B cell (primary cell): ENCODE measurements around the gene VPS13A. TPM values are rescaled to one million over a fixed set of nuclear protein-coding genes. Genes with fewer than 3 reads are reported as not detected.
"Not testable (repeated sequence)": the region's sequence is repeated elsewhere in the genome, so short reads cannot be mapped to it uniquely, and the experiment has no call there.

ENCODE experiments used
- ATAC-seq: fragments of 200-7000 bp; cut with Tn5 transposase; one replicate; pipeline ENCODE4 v1.10.0; 2021; ENCODE audit warnings: low read depth, mild to moderate bottlenecking, moderate number of reproducible peaks, moderate library complexity
- CTCF ChIA-PET: fragments of 350-600 bp; sonication (Branson Sonifier 250); formaldehyde crosslinking; loops from one replicate; lab custom pipeline; 2021; ENCODE audit warnings: antibody characterized with exemption, inconsistent platforms; lab: Charles Lee
- POLR2A ChIA-PET: fragments of 350-600 bp; sonication (Branson Sonifier 250); formaldehyde crosslinking; loops from one replicate; lab custom pipeline; 2021; ENCODE audit warnings: antibody characterized with exemption; lab: Charles Lee
- DNase-seq: peaks from one replicate; pipeline ENCODE4 v3.0.0; 2013
- H2AFZ ChIP-seq: 2 replicates; pipeline ENCODE4 v1.6.1; 2012; ENCODE audit warnings: mild to moderate bottlenecking, low read depth, low read length; ENCODE audit not compliant: insufficient read depth, poor library complexity, severe bottlenecking
- H3K27ac ChIP-seq, 2 donors: 1 replicate in 1 of 2; 2 replicates in 1 of 2; pipeline ENCODE4 v1.5.1; 2012 to 2013; ENCODE audit warnings: low read length in 2 of 2, mild to moderate bottlenecking in 2 of 2, moderate library complexity in 1 of 2
- H3K27me3 ChIP-seq, 4 experiments: fragments of 200-600 bp in 1 of 4; sonication (generic) in 1 of 4; replicated peaks in 1 of 4; 1 replicate in 2 of 4; 2 replicates in 2 of 4; pipeline versions ENCODE4 v1.6.1 to v1.7.0; 2013 to 2016; ENCODE audit warnings: low read length in 3 of 4, mild to moderate bottlenecking in 2 of 4, mixed read lengths in 1 of 4, moderate library complexity in 1 of 4; ENCODE audit not compliant: insufficient read depth in 4 of 4, control insufficient read depth in 3 of 4; ENCODE audit errors: control extremely low read depth in 1 of 4
- H3K36me3 ChIP-seq, 2 experiments: replicated peaks in 1 of 2; 1 replicate in 1 of 2; 2 replicates in 1 of 2; pipeline versions ENCODE4 v1.6.1 to v1.7.1; 2013; ENCODE audit warnings: low read length in 1 of 2; ENCODE audit not compliant: insufficient read depth in 2 of 2, control insufficient read depth in 1 of 2; ENCODE audit errors: control extremely low read depth in 1 of 2, extremely low read depth in 1 of 2
- H3K4me1 ChIP-seq, 2 donors: fragments of 200-600 bp in 1 of 2; sonication (generic) in 1 of 2; 1 replicate in 1 of 2; 2 replicates in 1 of 2; pipeline versions ENCODE4 v1.5.1 to v1.6.1; 2013 to 2017; ENCODE audit warnings: low read length in 2 of 2; ENCODE audit not compliant: control insufficient read depth in 2 of 2, insufficient read depth in 2 of 2
- H3K4me2 ChIP-seq: replicated peaks from 2 replicates; pipeline ENCODE3; 2012; ENCODE audit warnings: mild to moderate bottlenecking, low read depth, low read length; ENCODE audit not compliant: poor library complexity, severe bottlenecking
- H3K4me3 ChIP-seq, 5 experiments: fragments of 200-600 bp in 1 of 5; sonication (generic) in 1 of 5; 1 replicate in 3 of 5; 2 replicates in 2 of 5; pipeline versions ENCODE4 v1.5.1 to v1.7.0; 2011 to 2016; ENCODE audit warnings: low read length in 4 of 5, mild to moderate bottlenecking in 4 of 5, low read depth in 2 of 5, control low read depth in 1 of 5, moderate library complexity in 1 of 5; ENCODE audit not compliant: insufficient read depth in 1 of 5; ENCODE audit errors: control extremely low read depth in 1 of 5, extremely low read depth in 1 of 5
- H3K79me2 ChIP-seq: fragments of 200-600 bp; sonication (generic); one replicate; pipeline ENCODE4 v1.6.0; 2016; ENCODE audit warnings: low read length; ENCODE audit not compliant: control insufficient read depth, insufficient read depth
- H3K9ac ChIP-seq: fragments of 200-600 bp; sonication (generic); 2 replicates; pipeline ENCODE4 v1.6.1; 2017; ENCODE audit warnings: mild to moderate bottlenecking, low read length, moderate library complexity
- H3K9me3 ChIP-seq, 3 donors: one replicate each; pipeline versions ENCODE4 v1.6.1 to v1.7.1; 2013; ENCODE audit warnings: low read length in 2 of 3; ENCODE audit not compliant: control insufficient read depth in 2 of 3, insufficient read depth in 1 of 3; ENCODE audit errors: control extremely low read depth in 1 of 3
- H4K20me1 ChIP-seq: 2 replicates; pipeline ENCODE4 v1.6.0; 2012; ENCODE audit warnings: mild to moderate bottlenecking, low read length; ENCODE audit not compliant: insufficient read depth, control insufficient read depth, poor library complexity, severe bottlenecking
- H3K27ac Mint-ChIP-seq: one replicate; pipeline ENCODE4 v1.8.0; 2021; ENCODE audit warnings: mixed read lengths
- H3K27me3 Mint-ChIP-seq: one replicate; pipeline ENCODE4 v1.8.0; 2021; ENCODE audit warnings: mixed read lengths
- H3K4me1 Mint-ChIP-seq: one replicate; pipeline ENCODE4 v1.8.0; 2021; ENCODE audit warnings: mixed read lengths
- H3K4me3 Mint-ChIP-seq: one replicate; pipeline ENCODE4 v1.8.0; 2021; ENCODE audit warnings: mixed read lengths
- H3K9me3 Mint-ChIP-seq: one replicate; pipeline ENCODE4 v1.8.0; 2022; ENCODE audit warnings: mixed read lengths; ENCODE audit not compliant: insufficient read depth
- CTCF ChIP-seq: fragments of 200-600 bp; IDR thresholded peaks from one replicate; pipeline ENCODE4 v1.8.0; 2022; ENCODE audit warnings: antibody characterized with exemption, mild to moderate bottlenecking
- EZH2 ChIP-seq: IDR thresholded peaks from 2 replicates; pipeline ENCODE4 v1.6.1; 2012; ENCODE audit warnings: borderline replicate concordance, low read depth, mild to moderate bottlenecking, moderate library complexity, low read length; ENCODE audit not compliant: insufficient read depth, poor library complexity, severe bottlenecking
- WGBS: methylation state at CpG from one replicate; pipeline ENCODE4 v1.1.5; 2013; ENCODE audit warnings: missing lambda C conversion rate; ENCODE audit not compliant: insufficient coverage; 5-methylcytosine and 5-hydroxymethylcytosine counted together
- intact Hi-C: fragments of 100-400 bp; cut with micrococcal nuclease; formaldehyde crosslinking; loops from one replicate; pipeline ENCODE4 v1.10.0; 2022
- polyA plus RNA-seq: library from polyadenylated mRNA; depleted of rRNA; stranded (reverse); fragments of >200 nt; gene quantifications from 2 replicates; pipeline ENCODE4 v1.2.3, GENCODE V29; 2012
- total RNA-seq, 2 donors: library from RNA; stranded (reverse); fragments of 120-200 nt in 1 of 2; gene quantifications; 1 replicate in 1 of 2; 2 replicates in 1 of 2; pipeline versions ENCODE4 v1.2.3 to v1.2.4, GENCODE V29; 2013 to 2022

Gene VPS13A
- total and polyA plus RNA-seq, 2 donors (not counting 1 experiment from before 2014, with no cell fraction given) = 6.5 to 57.8 TPM

- Histone ChIP-seq H3K4me2 (no peak overlapping the region), H4K20me1 (no peaks in the 10 kb centered on the region)
- peaks cover 15% of the 10 kb centered on the region for H3K27me3 Mint-ChIP-seq
These were observed 262.7 kb downstream of the VPS13A start for GRCh38 chr9:77440057-77440456.

DNA sequence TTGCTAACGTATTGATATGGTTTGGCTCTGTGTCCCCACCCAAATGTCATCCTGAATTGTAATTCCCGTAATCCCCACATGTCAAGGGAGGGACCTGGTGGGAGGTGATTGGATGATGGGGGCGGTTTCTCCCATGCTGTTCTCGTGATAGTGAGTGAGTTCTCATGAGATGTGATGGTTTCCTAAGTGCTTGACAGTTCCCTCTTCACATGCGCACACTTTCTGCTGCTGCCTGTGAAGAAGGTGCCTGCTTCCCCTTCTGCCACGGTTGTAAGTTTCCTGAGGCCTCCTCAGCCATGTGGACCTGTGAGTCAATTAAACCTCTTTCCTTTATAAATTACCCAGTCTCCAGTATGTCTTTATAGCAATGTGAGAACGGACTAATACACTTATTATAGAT is 263.8 kb downstream of the VPS13A start:
- H3K9me3 ChIP-seq, H4K20me1 ChIP-seq, H3K27ac Mint-ChIP-seq, H3K36me3 ChIP-seq, H3K4me1 Mint-ChIP-seq, POLR2A ChIA-PET, H3K79me2 ChIP-seq, H3K9ac ChIP-seq, ATAC-seq, H3K27me3 ChIP-seq, H2AFZ ChIP-seq, intact Hi-C loops, H3K27ac ChIP-seq, H3K9me3 Mint-ChIP-seq, H3K4me3 ChIP-seq, DNase-seq, H3K4me2 ChIP-seq, H3K4me1 ChIP-seq, H3K4me3 Mint-ChIP-seq: not testable (repeated sequence)
- peaks cover 15% of the 10 kb centered on the region for H3K27me3 Mint-ChIP-seq
- CTCF ChIA-PET = interaction anchor here (1.1 kb wide), 1 partner anchor 12 kb away, joined by 4 read pairs; no protein-coding TSS in a partner anchor
- WGBS = 59% methylated on average over 4 of the region's 7 CpGs

More at GRCh38 chr9:77440057-77440456, 262.7 kb downstream of the VPS13A start:
- no peaks in the 10 kb centered on the region for H3K4me1 Mint-ChIP-seq
- H3K4me3 Mint-ChIP-seq = no peak overlapping the region
- Histone ChIP-seq H3K4me3 (no peak overlapping the region), H2AFZ (no peak overlapping the region), H3K27me3 (peaks cover 0 to 2% (median 0%) of the 10 kb centered on the region in 4 experiments), H3K9ac (no peak overlapping the region), H3K4me1 (no peaks in the 10 kb centered on the region), H3K36me3 (no peaks in the 10 kb centered on the region), H3K27ac (no peak overlapping the region), H3K79me2 (no peaks in the 10 kb centered on the region), H3K9me3 (no peaks in the 10 kb centered on the region)
- WGBS = 95% methylated on average over 9 of the region's 10 CpGs
- ATAC-seq = no peak
- H3K9me3 Mint-ChIP-seq = no peaks in the 10 kb centered on the region
- POLR2A ChIA-PET = no interaction called here
- CTCF ChIA-PET = interaction anchor here (1.1 to 1.5 kb wide), 2 partner anchors 14 to 16 kb away, joined by 4 to 6 read pairs; no protein-coding TSS in a partner anchor
- DNase-seq = no peak
- intact Hi-C loops = no loop called here
- H3K27ac Mint-ChIP-seq = no peak overlapping the region
- no peak for TF ChIP-seq CTCF
- TF ChIP-seq EZH2 = no peak
